Renal cortical epithelial cell (primary cell): ENCODE data around the gene ARHGAP28. TPM values are rescaled to one million over a fixed set of nuclear protein-coding genes. Genes with fewer than 3 reads are reported as not detected.
A peak's percentile ranks its signal among the peaks of the same experiment; 100 is the strongest.
"Not testable (repeated sequence)": the region's sequence is repeated elsewhere in the genome, so short reads cannot be mapped to it uniquely, and the experiment has no call there.

ENCODE experiments used
- DNase-seq: peaks from one replicate; pipeline ENCODE4 v3.0.0-alpha.2; 2011; ENCODE audit warnings: low read depth
- total RNA-seq: library from RNA; depleted of rRNA; stranded (reverse); fragments of >200 nt; gene quantifications from 2 replicates; pipeline ENCODE4 v1.2.3, GENCODE V29; 2014

Gene ARHGAP28
- total RNA-seq, 1 donor from 2014 or later: 1.2 TPM

DNA sequence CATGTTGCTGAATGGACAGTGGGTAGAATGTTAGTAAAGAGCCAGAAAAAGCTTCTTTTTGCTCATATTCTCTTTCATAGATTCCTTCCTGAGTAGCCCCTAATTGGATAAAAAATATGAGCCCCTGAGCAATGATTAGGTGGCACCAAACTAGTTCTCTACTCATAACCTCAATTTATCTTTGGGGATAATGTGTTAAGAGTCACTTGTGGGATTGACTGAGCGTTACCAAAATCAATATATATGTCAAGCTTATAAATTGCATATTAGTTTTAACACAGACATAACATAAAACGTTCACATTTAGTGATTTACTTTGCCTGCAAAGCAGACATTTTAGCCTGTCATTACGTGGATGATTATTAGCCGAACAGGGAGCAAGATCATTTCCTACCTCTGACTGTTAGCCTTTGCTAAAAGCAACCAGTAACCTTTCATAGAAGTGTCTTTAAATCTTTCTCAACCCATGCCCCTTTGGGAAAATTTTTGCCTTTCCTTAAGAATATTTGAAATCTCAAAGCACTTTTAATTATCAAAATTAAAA lies 85.4 kb downstream of the ARHGAP28 start:
- no peak for DNase-seq

DNA sequence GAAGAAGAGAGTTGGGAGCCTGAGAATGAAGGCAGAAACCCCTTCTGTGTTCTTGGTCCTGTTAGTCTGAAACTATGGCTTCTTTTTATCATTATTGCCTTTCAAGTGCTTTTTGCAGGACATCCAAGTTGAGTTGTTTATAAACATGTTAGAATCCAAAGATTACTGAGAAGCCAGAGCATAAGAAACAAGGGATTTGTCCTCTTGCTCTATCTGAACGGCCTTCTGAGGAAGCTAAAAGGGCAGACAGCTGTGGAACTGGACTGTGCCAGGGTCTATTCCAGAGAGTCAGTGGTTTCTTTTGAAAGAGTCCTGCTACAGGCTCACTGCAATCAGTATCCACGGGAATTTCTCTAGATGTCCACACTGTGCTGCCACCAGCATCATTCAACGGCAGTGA lies 86.6 kb downstream of the ARHGAP28 start:
- no peak for DNase-seq

DNA sequence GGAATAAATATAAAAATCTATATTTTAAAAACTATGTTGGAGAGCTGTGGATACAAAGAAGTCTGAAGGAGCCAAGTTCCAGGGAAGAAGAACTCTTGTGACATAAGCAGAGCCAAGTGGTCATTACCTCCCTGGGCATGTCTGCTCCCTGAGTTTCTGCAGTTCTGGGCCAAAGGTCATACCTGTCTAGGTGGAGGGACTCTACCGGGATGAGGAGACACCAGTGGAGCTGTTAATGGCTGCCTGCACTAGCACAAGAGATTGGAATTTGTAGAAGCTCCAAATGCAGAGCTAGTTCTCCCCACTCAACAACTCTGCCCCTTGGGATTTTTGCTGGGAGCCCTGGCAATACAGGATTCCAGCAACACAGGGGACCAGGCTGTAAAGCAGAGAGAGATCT lies 89.8 kb downstream of the ARHGAP28 start:
- no peak for DNase-seq

DNA sequence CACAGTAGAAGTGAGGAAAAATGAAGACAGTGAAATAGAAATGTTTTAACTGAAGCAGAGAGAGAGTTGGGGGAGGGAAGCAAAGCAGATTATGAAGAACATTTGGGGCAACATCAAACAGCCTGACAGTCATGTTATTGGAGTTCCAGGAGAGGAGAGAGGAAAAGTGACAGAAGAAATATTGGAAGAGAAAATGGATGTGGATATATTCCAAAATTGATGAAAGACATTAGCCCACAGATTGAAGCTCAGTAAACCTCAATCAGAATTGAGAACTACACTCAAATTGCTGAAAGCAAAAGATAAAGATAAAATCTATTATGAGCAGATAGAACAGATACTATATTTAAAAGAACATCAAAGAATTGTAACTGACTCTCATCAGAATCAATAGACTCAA lies 90.8 kb downstream of the ARHGAP28 start:
- no peak for DNase-seq

DNA sequence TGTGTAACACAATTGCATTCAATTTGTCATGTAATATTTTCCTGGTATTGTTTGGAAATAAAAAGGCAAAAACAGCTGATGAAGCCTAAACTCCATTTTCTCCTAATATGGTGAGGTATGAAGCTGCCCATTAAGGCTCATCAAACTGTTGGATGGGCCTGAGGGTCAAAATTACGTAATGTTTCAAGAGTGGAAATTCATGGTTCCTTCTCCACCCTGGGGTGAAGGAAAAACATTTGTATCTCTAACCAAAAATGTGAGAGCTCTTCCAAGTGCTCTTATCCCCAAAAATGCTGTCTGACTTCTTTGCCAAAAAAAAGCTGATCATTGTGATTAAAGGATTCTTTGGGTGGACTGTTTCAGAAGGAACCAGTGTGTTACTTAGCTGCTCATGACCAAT lies 91.8 kb downstream of the ARHGAP28 start:
- DNase-seq: no peak

DNA sequence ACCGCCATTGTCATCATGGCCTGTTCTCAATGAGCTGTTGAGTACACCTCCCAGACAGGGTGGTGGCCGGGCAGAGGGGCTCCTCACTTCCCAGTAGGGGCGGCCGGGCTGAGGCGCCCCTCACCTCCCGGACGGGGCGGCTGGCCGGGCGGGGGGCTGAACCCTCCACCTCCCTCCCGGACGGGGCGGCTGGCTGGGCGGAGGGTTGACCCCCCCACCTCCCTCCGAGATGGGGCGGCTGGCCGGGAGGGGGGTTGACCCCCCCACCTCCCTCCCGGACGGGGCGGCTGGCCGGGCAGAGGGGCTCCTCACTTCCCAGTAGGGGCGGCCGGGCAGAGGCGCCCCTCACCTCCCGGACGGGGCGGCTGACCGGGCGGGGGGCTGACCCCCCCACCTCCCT lies 97.6 kb downstream of the ARHGAP28 start:
- DNase-seq: not testable (repeated sequence)

DNA sequence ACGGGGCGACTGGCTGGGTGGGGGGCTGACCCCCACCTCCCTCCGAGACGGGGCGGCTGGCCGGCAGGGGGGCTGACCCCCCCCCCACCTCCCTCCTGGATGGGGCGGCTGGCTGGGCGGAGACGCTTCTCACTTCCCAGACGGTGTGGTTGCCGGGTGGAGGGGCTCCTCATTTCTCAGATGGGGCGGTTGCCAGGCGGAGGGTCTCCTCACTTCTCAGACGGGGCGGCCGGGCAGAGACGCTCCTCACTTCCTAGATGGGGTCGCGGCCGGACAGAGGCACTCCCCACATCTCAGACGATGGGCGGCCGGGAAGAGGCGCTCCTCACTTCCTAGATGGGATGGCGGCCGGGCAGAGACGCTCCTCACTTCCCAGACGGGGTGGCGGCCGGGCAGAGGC lies 98.0 kb downstream of the ARHGAP28 start:
- not testable (repeated sequence) for DNase-seq

DNA sequence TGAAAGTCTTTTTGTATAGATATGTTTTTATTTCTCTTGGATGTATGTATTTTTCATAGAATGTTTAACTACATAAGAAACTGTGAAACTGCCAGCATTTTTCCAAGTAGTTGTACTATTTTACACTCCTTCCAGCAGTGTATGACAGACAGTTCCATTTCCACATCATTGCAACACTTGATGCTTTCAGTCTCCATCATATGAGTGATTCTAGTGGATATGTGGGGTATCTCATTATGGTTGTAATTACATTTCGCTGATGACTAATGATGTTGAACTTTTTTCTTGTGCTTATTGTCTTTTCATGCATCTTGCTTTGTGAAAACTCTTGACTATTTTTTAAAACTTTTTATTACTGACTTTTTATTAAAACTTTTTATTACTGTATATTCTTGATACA lies 101.4 kb downstream of the ARHGAP28 start:
- no peak for DNase-seq

DNA sequence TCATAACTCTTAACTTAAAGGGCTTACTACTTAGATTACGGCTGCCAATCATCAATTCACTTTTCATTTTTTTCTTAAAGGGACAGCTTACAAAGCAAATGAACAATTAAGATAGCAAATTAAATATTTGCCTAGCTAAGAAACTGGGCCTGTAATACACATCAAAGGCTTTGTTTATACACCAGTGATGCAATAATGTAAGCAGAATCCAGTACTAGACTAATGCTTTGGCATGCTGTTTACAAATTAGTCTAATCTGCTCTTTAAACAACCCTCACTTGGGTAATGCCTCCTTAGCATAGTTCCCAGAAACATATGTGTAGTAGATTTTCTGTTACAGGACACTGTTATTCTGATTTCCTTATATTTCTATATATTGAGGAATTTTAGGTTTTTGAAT lies 105.8 kb downstream of the ARHGAP28 start:
- DNase-seq: no peak

DNA sequence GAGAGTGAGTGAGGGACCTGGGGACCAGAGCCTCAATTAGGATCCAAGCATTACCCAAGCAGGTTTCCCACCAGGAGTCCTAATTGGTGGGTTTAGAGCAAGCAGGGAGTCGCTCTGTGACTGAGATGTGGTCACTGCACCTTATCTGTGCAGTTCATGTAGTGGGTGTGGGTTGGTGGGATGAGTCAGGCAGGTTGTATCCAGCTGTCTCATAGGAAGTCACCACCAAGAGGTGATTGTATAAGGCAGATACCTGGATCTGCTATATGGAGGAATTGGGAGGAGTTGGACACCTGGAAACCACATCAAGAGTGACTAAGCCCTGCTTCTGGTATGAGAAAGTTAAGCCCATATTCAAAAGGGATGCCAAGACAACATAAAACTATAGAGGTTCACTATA lies 106.8 kb downstream of the ARHGAP28 start:
- no peak for DNase-seq

DNA sequence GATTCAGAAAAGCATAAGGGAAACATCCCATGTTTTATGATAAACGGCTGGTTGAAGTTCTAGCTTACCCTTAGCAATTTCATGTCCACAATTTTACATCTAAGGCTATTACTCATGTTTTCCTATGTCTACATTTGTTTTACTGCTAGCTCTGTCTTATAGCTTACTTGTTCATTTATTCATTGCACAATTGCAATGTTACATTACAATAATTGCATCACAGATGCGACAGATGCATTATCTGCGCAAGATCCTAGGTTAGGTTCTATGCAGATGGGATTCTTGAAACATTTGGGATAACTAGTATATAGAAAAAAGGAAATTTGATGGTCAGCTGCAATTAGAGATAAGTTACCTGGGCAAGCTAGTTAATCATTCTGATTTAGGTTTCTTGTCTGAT lies 108.4 kb downstream of the ARHGAP28 start:
- no peak for DNase-seq

DNA sequence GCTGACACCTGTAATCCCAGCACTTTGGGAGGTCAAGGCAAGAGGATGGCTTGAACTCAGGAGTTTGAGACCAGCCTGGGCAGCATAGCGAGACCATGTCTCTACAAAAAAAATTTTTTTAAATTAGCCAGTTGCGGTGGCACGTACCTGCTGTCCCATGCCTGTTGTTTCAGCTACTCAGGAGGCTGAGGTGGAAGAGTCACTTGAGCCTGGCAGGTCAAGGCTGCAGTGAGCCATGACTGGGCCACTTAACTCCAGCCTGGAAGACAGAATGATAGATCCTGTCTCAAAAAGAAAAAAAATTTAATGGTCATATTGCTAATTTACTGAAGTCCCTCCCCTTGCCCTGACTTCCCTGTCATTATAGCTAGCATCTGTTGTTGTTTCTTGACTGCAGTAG lies 112.6 kb downstream of the ARHGAP28 start:
- DNase-seq: no peak

DNA sequence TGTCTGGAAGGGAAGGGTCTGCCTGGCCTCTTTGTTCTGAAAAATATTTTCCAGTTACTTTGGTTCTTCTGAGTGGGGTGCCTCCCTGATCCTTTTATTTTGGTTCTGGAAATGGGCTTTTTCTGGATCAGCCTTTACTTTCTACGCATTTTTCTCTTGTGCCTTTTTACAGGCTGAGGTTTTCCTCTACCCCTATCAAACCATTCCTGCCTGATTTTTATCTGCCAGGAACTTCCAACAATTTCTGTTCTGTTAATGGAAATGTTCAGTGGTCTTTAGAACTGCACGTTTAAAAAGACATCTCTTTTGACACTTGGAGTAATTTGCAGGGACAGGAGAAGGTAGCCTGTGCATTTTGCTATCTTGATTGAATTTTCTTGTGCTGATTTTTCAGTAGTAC lies 113.8 kb downstream of the ARHGAP28 start:
- no peak for DNase-seq

DNA sequence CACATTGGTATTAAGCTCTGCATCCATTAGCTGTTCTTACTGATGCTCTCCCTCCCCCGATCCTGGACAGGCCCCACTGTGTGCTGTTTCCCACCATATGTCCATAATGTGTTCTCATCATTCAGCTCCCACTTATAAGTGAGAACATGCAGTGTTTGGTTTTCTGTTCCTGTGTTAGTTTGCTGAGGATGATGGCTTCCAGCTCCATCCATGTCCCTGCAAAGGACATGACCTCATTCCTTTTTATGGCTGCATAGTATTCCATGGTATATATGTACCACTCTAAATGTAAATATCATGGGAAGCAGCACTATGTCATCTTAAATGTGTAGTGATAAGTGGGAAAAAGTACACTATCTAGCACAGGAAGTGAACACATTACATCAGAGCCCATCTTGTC lies 116.0 kb downstream of the ARHGAP28 start:
- not testable (repeated sequence) for DNase-seq

DNA sequence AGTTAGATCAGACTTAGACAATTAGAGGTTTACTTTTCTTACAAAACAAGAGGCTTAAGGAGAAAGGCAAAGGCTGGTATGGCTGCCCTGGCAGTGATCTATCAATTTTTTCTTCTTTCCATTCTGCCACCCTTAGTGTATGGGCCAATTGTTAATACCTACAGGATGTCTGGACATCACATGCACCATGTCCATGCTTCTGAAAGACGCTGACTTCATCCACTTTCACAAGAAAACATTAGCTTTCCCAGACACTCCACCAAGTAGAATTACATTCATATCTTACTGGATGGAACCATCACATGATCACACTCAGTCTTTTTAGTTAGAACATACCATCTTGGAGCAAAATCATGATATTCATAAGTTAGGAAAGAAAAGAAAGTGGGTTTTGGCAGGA lies 120.9 kb downstream of the ARHGAP28 start:
- no peak for DNase-seq

DNA sequence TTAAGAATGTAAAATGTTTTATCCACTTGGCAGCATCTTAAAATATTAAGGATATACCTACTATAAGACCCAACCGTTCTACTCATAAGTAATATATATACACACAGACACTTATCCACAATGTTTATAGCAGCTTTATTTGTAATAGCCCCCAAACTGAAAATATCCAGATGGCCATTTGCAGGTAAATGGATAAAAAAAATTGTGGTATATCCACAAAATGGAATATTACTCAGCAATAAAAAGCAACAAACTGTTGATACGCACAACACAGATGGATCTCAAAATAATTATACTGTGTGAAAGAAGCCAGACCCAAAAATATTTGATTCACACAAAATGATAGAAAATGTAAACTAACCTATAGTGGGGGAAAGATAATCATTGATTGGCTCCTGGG lies 122.0 kb downstream of the ARHGAP28 start:
- no peak for DNase-seq

DNA sequence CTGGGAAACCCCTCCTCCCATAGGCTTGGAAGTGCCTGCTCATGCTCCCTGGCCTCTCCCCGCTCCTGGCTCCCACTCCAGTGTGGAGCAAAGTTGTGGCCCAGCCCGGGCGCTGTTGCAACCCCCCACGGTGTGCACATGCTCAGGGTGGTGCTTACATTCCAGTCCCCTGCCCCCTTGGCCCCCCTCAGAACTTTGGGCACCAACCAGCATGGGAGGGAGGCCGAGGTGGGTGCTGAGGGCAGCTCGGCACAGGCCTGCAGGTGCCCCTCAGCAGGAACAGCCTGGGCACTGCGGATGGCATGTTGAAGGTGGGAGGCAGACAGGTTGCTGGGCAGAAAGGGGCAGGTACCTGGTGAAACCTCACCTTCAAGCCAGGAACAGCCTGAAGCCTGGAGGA lies 125.3 kb downstream of the ARHGAP28 start:
- DNase-seq: no peak

DNA sequence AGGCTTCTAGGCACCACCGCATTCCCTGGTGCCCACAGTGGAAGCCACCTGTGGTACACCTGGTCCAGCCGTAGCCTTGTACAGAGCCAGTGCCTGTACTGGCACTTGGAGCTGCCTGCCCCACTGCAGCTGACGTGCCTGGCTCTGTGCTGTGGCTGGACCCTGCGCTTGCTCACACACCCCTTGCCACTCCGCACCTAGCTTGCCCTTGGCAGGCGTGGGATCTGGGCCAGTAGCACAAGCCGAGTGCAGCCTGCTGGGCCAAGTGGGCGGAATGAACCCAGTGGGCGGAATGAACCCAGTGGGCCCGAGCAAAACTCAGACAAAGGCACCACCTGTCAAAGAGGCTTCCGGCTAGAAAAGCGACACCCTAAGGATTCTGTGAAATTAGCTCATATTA lies 126.3 kb downstream of the ARHGAP28 start:
- no peak for DNase-seq

DNA sequence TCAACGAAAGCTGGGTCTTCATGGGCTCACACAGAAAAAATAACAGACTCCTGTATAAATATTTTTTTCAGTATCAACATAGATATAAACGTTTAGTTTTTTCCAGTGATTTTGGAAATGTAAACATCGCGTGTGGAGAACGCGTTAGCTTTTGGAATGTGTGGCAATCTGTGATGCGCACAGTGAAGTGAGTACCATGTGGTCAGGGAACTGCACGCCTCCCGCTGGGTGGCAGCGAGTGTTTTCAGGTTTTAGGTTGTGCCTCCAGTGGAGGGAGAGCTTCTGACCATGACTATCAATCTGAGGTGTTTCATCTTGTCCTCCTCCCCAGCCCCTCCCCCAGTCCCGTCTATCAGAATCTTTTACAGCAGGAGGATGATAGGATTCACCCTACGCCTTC lies 127.8 kb downstream of the ARHGAP28 start:
- no peak for DNase-seq

DNA sequence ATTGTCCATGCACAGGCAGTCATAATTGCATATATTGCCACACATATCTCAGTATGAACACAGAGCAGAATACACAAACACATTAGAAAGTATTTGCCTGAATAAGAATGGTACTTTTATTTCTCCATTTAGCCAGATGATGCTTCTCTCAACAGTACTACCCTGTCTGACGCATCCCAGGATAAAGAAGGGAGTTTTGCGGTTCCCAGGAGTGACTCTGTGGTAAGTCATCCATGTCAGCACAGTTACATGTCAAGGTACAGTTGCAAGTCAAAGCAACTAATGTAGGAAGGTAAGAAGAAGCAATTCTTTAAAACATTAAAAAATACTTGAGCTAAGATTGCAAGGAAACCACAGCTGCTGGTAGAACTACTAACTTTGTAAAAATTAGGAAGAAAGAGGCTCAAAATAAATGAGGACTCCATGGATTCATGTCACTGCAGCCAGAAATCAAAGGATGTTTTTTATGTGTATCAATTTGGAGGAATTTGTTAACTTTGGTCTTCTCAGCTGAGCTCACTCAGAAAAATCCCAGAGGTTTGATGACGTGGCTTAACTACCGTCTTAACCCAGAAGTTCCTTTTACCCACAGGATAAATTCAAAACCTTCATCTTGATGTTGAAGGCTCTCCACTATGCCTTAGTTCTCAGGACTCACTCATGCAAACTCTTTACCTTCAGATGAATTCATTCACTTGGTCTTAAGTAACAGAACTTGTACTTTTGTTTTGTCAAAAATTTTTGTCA lies 130.3 kb downstream of the ARHGAP28 start:
- DNase-seq: peak; percentile 18

DNA sequence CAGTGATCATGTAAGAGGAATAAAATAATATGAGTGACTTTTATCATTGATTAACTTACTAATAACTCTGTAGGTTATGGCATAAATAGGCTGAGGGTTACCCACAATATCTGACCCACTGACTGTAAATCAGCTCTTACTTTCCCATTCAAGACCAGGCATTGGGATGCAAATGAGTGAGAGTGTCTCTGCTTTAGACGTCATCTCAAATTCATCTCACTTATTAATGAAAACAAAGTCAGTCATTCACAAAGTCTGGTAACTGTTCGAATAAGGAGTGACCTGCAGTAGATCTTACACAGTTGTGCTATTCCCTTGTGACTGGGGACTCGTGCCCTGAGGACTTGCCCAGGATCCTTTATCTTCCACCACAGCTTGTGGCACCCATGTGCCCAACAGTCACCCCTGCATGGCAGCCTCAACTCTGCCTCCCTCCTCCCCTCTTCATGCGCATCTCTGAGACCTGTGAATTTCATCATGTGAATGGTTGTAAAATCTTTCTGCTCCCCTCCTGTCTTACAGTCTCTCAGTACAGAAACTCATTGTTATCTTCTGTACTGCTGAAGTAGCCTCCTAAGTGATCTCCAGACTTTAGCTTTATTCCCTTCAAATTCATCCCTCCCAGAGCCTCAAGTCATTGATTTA lies 131.4 kb downstream of the ARHGAP28 start:
- no peak for DNase-seq

DNA sequence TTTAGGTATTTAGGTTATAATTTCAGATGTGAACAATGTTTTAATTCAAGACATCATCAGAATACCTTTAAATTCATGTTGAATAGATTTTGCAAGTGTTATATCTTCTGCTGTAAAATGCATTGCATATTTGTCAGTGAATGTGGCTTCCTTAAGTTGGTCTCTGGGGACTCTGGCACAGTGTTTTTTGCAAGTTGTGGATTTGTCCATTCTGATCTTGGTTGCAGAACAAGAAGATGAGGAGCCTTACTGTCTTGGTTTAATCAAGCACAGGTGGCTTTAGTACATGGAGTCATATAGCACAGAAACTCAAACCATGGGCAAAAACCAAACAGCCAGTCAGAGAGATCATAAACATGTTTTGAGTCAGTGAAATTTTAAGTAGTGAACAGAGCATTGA lies 135.7 kb downstream of the ARHGAP28 start:
- no peak for DNase-seq

DNA sequence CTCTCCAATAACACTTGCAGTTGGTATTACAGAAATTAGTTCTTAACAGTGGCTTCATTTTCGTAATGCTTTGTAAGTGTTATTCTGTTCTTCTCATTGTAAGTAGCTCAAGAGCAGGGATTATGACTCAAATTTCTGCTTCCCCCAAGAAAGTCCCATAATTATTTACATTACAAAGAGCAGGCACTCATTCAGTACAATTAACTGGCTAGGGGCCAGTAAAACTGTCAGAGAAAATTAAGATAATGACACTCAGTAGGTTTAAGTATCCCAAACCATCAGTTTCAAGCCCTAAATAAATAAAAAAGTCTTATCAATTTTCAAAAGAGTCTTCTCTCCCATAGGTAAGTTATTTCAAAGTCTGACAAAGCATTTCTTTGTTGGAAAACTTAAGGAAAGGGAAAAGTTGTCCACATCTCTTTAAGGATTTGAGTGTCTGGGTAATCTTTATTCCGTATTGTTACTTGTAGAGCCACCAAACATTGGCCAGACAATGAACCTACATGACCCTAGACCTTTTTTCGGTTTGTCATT lies 137.1 kb downstream of the ARHGAP28 start:
- no peak for DNase-seq
